Uterus (tissue), 4 donors: ENCODE measurements around the gene CCDC61. TPM values are rescaled to one million over a fixed set of nuclear protein-coding genes. Genes with fewer than 3 reads are reported as not detected.

Source experiments
- DNase-seq, 2 donors: peaks; one replicate each; pipeline ENCODE4 v3.0.0-alpha.2; 2019 to 2020
- H3K27ac ChIP-seq, 2 donors: fragments of 200-600 bp; sonication (generic); 1 replicate in 1 of 2; 2 replicates in 1 of 2; pipeline ENCODE4 v1.5.1; 2016 to 2018
- H3K27me3 ChIP-seq, 2 donors: fragments of 200-600 bp; sonication (generic); one replicate each; pipeline ENCODE4 v1.5.1; 2018 to 2019; ENCODE audit warnings: control low read depth in 1 of 2
- H3K36me3 ChIP-seq, 2 donors: fragments of 200-600 bp; sonication (generic); one replicate each; pipeline ENCODE4 v1.5.1; 2019; ENCODE audit warnings: control low read depth in 1 of 2
- H3K4me1 ChIP-seq, 2 donors: fragments of 200-600 bp; sonication (generic); one replicate each; pipeline ENCODE4 v1.5.1; 2018 to 2019; ENCODE audit warnings: control low read depth in 1 of 2
- H3K4me3 ChIP-seq, 2 donors: fragments of 200-600 bp; sonication (generic); 1 replicate in 1 of 2; 2 replicates in 1 of 2; pipeline ENCODE4 v1.5.1; 2018 to 2019; ENCODE audit warnings: mild to moderate bottlenecking in 1 of 2
- H3K9me3 ChIP-seq, 2 donors: fragments of 200-600 bp; sonication (generic); one replicate each; pipeline ENCODE4 v1.5.1; 2019; ENCODE audit warnings: control low read depth in 1 of 2
- POLR2A ChIP-seq, 2 donors: fragments of 450-650 bp; IDR thresholded peaks; one replicate each; pipeline ENCODE4 v1.6.1; 2016; ENCODE audit warnings: antibody characterized with exemption in 2 of 2, mild to moderate bottlenecking in 1 of 2, moderate library complexity in 1 of 2
- intact Hi-C: fragments of 100-400 bp; cut with DNase I; formaldehyde crosslinking; loops from one replicate; pipeline ENCODE4 v1.15.1; 2023; ENCODE audit warnings: low total_unique reads
- total RNA-seq, 4 donors: library from RNA; depleted of rRNA in 3 of 4; stranded (reverse); fragments of >200 nt in 3 of 4; gene quantifications; one replicate each; pipeline versions ENCODE4 v1.1.0 to v1.2.4, GENCODE V29; 2014 to 2023
- TF ChIP-seq, protein P1 (sequence below), 4 experiments: fragments of 200-600 bp in 2 of 4; fragments of 450-650 bp in 2 of 4; sonication (generic) in 2 of 4; IDR thresholded peaks; one replicate each; pipeline ENCODE4 v1.5.1; 2016 to 2019; ENCODE audit warnings: antibody characterized with exemption in 4 of 4, mild to moderate bottlenecking in 2 of 4, moderate library complexity in 1 of 4
- donor health status: DM: yes; HTN: yes; CAD: no.

CCDC61 gene
- total RNA-seq, 4 donors from 2014 or later: 1.2 to 21.5 (median 10.1) TPM

DNA sequence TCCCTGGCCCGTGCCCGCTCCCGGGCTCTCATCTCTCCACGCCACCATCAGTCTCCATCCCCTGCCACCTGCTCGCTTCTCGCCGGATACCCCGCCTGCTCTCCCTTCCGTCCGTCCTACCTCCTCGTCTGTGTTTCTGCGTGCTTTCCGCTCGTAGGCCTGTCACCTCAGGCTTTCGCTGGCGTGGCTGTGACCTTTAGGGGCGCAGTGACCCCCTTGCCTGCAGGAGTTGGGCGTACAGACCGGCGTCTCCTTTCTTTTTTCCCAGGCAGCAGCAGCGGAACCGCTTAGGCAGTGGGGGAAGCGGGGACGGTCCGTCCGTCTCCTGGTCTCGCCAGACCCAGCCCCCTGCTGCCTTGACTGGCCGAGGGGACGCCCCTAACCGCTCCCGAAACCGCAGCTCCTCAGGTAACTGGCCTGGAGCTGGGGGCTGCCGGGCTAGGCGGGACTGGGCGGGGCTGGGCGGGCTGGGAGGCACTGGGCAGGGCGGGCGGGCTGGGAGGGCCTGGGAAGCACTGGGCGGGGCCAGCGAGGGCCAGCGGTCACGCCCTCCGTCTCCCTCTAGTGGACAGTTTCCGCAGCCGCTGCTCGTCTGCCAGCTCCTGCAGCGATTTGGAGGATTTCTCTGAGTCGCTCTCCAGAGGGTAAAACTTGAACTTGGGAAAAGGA, 21.3 kb downstream of the CCDC61 start:
- TF ChIP-seq POLR2A (IDR thresholded peaks at IDR 0.05): no peak
- TF ChIP-seq, protein P1, sequence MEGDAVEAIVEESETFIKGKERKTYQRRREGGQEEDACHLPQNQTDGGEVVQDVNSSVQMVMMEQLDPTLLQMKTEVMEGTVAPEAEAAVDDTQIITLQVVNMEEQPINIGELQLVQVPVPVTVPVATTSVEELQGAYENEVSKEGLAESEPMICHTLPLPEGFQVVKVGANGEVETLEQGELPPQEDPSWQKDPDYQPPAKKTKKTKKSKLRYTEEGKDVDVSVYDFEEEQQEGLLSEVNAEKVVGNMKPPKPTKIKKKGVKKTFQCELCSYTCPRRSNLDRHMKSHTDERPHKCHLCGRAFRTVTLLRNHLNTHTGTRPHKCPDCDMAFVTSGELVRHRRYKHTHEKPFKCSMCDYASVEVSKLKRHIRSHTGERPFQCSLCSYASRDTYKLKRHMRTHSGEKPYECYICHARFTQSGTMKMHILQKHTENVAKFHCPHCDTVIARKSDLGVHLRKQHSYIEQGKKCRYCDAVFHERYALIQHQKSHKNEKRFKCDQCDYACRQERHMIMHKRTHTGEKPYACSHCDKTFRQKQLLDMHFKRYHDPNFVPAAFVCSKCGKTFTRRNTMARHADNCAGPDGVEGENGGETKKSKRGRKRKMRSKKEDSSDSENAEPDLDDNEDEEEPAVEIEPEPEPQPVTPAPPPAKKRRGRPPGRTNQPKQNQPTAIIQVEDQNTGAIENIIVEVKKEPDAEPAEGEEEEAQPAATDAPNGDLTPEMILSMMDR (IDR thresholded peaks at IDR 0.05): peak; percentile 62 to 94 (median 80)
- DNase-seq: peak; percentile 71 to 82
- no peaks in the 10 kb centered on the region for H3K36me3 ChIP-seq
- intact Hi-C loops: no loop called here
- H3K27me3 ChIP-seq: peaks cover 0 to 13% of the 10 kb centered on the region in 2 donors
- H3K4me1 ChIP-seq: peaks cover 0 to 16% of the 10 kb centered on the region in 2 donors
- no peaks in the 10 kb centered on the region for H3K9me3 ChIP-seq
- peak overlapping the region; percentile 41 to 49 for H3K4me3 ChIP-seq
- peak overlapping the region in 1 of 2 donors; percentile 22 for H3K27ac ChIP-seq

GRCh38 chr19:46017095-46017429, 21.8 kb downstream of the CCDC61 start:
- DNase-seq: no peak
- intact Hi-C loops: no loop called here
- Histone ChIP-seq H3K9me3 (no peaks in the 10 kb centered on the region), H3K36me3 (no peaks in the 10 kb centered on the region), H3K27ac (no peak overlapping the region), H3K4me3 (no peak overlapping the region), H3K27me3 (peaks cover 0 to 13% of the 10 kb centered on the region in 2 donors), H3K4me1 (peaks cover 0 to 16% of the 10 kb centered on the region in 2 donors)
- TF ChIP-seq, protein P1 (IDR thresholded peaks at IDR 0.05): no peak
- no peak for TF ChIP-seq POLR2A (IDR thresholded peaks at IDR 0.05)

DNA sequence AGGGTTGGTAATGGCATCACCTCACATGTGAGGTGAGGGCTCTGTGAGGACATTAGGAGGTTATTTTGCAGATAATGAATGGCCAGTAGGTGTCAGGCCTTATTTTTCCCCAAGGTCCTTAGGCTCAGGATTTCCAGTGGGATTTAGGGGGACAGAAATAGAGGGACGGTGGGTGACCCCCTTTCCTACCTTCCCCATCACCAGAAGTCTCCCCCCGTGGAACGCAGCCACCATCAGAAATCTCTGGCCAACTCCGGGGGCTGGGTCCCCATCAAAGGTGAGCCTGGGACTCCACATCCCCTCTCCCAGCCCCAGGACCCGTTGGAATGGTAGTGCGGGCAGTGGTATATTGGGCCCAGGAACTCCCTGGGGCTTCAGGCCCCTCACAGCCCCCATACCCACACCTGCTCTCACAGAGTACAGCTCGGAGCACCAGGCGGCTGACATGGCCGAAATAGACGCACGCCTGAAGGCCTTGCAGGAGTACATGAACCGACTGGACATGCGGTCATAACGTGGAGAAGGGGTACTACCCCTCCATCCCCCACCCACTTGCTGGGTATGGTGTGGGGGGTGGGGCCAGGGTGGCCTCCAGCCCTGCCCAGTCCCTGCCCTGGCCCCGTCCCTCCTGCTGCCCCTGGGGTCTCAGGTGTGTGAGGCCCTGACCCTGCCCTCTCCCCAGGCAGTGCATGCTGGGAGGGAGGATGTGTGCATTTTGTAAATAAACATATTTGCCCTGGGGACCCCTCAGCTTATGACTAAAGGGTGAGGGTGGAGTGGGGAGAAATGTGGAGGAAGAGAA, 22.8 kb downstream of the CCDC61 start:
- intact Hi-C loops: no loop called here
- no peak overlapping the region for H3K27ac ChIP-seq
- H3K9me3 ChIP-seq: no peaks in the 10 kb centered on the region
- H3K4me3 ChIP-seq: no peak overlapping the region
- peaks cover 0 to 22% of the 10 kb centered on the region in 2 donors for H3K27me3 ChIP-seq
- no peaks in the 10 kb centered on the region for H3K36me3 ChIP-seq
- no peak for TF ChIP-seq POLR2A (IDR thresholded peaks at IDR 0.05)
- TF ChIP-seq, protein P1 (IDR thresholded peaks at IDR 0.05): no peak
- H3K4me1 ChIP-seq: peaks cover 0 to 16% of the 10 kb centered on the region in 2 donors
- no peak for DNase-seq

DNA sequence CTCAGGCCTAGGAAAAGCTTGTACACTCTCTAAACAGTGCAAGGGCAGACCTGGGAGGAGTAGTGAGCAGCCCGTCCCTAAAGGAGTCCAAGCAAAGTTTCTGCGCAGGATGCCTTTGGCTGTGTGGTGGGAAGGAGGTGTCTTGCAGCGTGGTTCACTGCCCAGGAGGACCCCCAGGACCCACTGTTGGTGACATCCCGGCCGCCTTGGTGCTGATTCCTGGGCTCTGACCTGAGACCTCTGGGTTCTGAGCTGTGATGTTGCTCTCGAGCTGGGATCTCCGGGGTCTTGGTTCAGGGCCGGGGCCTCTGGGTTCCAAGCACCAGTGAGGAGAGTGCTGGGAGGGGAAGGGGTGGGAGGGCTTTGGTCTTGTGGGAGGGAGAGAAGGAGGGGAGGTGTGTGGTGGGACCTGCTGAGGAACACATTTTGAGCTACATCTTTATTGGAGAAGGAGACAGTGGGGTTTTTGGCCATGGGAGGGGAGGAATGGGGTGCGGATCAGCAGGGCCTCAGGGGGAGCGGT, 23.5 kb downstream of the CCDC61 start:
- no peak for DNase-seq
- H3K4me3 ChIP-seq: no peak overlapping the region
- no peaks in the 10 kb centered on the region for H3K36me3 ChIP-seq
- peaks cover 0 to 24% of the 10 kb centered on the region in 2 donors for H3K27me3 ChIP-seq
- intact Hi-C loops: no loop called here
- H3K9me3 ChIP-seq: no peaks in the 10 kb centered on the region
- no peak overlapping the region for H3K27ac ChIP-seq
- TF ChIP-seq POLR2A (IDR thresholded peaks at IDR 0.05): no peak
- TF ChIP-seq, protein P1 (IDR thresholded peaks at IDR 0.05): no peak
- H3K4me1 ChIP-seq: peaks cover 0 to 16% of the 10 kb centered on the region in 2 donors

DNA sequence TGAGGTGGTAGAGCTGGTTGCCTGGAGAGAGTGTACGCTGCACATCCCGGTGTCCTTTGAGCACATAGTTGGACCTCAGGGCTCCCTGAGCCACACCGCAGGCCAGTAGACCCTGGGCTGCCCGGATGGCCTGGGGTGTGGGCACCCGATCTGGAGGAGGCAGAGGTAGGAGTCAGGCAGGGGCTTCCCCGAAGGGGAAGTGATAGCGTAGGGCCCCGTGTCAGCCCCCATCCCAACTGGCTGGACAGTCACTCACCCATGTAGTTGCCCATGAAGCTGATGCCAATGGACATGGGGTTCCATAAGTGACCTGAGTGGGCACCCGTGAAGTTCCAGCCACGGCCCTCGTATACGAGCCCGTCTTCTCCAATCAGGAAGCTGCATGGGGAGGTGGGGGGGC, 24.0 kb downstream of the CCDC61 start:
- no peak overlapping the region for H3K27ac ChIP-seq
- TF ChIP-seq POLR2A (IDR thresholded peaks at IDR 0.05): no peak
- TF ChIP-seq, protein P1 (IDR thresholded peaks at IDR 0.05): no peak
- no peak overlapping the region for H3K4me3 ChIP-seq
- no peaks in the 10 kb centered on the region for H3K9me3 ChIP-seq
- no peaks in the 10 kb centered on the region for H3K36me3 ChIP-seq
- no peak for DNase-seq
- intact Hi-C loops: no loop called here
- H3K27me3 ChIP-seq: peaks cover 0 to 19% of the 10 kb centered on the region in 2 donors
- peaks cover 0 to 16% of the 10 kb centered on the region in 2 donors for H3K4me1 ChIP-seq
